Posterior vena cava (tissue), 2 donors: ENCODE measurements around the gene GXYLT2. TPM values are rescaled to one million over a fixed set of nuclear protein-coding genes. Genes with fewer than 3 reads are reported as not detected.

ENCODE experiments used
- DNase-seq: peaks from one replicate; pipeline ENCODE4 v3.0.0-alpha.2; 2020; ENCODE audit warnings: low spot score
- intact Hi-C, 2 donors: fragments of 100-400 bp; cut with DNase I; formaldehyde crosslinking; loops; one replicate each; pipeline versions ENCODE4 v1.14.1 to v1.14.2; 2022 to 2023
- total RNA-seq, 2 donors: library from RNA; stranded (reverse); fragmentation: NEBNext Ultra II Directional; extraction: Animal tissue kit (Norgen Biotek cat#: 25700); gene quantifications; one replicate each; pipeline ENCODE4 v1.2.1, GENCODE V29; 2021
- donor health status: DM: yes; HTN: yes; CAD: no.
- donor health status: DM: yes; HTN: yes; CAD: no.

GXYLT2 gene
- total RNA-seq, 2 donors from 2014 or later, result 13.7 to 28.3 TPM

DNA sequence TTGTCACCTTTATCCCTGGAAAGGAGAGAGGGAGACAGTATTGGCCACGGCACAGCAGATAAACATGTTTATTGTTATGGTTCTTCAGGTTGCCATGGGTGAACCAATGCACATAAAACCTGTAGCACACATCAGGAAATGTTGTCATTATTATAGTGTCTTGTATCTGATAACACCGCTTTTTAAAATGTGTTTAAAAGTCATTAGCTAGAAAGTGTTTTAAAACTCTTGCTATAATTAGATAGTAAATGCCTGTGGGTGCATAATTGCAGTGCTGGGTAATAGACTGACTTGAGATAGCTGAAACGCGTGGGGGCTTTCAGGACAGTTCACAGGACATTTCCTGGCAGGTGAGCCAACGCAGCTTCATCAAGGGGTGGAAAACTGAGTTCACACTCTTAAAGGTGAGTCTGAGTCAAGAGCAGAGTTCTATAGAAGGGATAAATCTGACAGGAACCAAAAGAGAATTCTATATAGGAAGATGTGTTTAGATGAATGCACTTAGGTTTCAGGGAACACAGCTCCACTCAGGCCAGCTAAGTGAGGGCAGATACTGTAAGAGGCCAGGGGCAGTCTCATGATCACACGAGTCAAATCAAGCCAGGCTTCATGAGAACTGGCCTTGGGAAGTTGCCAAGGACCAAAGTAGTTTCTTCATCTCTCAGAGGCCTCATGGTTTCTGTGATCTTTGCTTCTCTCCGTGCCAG is 73.1 kb downstream of the GXYLT2 start:
- intact Hi-C loops, result no loop called here
- no peak for DNase-seq

DNA sequence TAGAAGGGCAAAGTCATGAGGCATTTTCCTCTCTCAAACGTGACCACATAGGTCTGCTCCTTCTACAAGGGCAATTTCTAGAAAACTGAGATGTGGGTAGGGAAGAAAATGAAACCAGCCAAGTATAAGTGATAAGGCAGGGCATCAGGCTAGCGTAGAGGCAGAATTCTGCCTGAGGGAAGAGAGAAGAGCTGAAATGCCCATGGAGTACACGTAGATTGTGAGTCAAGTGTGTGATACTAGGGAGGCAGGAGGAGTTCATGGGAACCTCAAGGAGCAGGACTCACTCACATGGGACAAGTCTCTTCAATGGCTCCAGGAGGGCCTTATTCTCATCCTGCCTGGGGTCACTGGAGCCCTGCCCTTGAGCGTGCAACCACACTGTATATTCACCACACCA is 73.9 kb downstream of the GXYLT2 start:
- DNase-seq, result no peak
- intact Hi-C loops, result no loop called here

DNA sequence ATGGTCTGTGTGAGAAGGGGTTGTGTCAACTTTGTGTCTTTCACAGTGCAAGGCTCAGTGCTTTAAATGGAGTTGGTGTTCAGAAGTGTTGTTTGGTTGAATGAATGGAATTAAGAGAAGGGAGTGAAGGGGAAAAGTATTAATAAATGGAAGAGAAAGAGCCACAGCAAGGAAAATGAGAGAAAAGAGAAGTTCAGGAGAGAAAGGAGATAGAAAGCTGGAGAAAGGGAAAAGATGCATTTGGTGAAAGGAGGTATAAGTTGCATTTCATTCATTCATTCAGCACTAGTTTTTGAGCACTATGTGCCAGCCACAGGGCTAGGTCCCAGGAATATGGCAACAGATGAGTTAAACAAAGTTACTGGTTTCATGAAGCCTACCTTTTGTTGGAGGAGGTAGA is 74.5 kb downstream of the GXYLT2 start:
- no peak for DNase-seq
- intact Hi-C loops, result no loop called here

DNA sequence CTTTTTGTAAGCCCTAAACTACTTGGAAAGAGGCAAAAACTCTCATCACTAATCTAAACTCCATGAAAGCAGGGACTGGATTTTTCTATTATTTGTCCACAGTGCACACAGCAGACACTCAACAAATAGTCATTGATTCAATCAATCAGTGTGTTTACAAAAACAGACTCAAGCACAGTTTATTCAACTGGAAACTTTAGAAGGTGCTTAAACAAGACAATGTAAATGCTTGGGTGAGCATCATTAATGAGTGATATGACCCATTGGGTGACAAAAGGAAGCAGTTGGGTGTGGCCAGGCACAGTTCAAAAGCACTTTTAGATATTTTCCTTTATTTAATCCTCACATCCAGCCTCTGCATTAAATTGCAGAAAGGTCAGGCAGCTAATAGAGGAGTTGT is 76.8 kb downstream of the GXYLT2 start:
- DNase-seq, result no peak
- intact Hi-C loops, result no loop called here

DNA sequence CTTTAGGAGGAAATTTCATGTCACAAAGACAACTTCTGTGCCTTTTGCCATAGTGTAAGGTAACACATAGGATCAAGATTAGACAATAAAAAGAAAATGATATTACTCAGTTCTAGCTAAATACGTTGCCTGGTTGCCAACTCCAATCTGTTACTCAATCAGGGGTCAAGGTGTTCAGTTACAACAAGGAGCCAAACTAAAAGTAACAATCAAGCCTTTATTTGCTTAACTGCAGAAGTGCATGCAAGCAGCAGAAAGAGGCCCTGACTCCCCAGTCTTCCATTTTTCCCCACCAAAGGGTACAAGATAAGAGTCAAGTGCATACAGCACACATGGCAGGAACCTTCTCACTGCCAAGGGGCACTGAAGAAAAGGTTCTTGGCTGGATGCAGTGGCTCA is 80.4 kb downstream of the GXYLT2 start:
- DNase-seq, result no peak

DNA sequence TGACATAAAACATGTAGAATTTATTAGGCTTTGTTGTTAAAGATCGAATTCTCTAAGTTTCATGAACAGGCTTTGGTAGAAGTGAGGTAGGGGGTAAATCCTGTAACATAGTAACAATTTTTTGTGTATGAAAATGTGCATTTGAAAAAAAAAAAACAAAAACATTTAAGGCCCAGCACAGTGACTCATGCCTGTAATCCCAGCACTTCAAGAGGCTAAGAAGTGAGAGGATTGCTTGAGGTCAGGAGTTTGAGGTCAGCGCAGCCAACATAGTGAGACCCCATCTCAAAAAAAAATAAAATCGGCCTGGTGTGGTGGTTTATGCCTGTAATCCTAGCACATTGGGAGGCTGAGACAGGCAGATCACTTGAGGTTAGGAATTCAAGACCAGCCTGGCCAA is 81.9 kb downstream of the GXYLT2 start:
- intact Hi-C loops, result no loop called here

More for the DNA sequence above, 80.4 kb downstream of the GXYLT2 start:
- intact Hi-C loops, result no loop called here

DNA sequence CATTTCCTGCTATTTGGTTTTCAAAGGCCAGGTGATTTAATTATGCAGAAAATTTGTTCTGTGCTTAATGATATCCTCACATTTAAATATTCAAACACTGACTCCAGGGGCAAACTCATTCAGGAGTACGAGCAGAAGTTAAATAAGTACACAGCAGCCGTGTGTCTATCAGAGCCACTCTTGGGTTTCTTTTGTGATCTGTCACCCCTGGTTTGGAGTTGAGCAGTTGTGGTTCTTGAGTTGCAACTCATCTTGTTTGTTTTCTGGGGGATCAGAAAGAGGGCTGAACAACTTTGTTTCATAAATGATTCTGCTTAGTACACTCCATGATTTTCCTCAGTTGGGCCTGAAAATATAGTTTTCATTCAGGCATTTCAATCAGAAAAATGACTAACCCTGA is 83.1 kb downstream of the GXYLT2 start:
- DNase-seq, result no peak
- intact Hi-C loops, result no loop called here

More for the DNA sequence above, 81.9 kb downstream of the GXYLT2 start:
- DNase-seq, result no peak

DNA sequence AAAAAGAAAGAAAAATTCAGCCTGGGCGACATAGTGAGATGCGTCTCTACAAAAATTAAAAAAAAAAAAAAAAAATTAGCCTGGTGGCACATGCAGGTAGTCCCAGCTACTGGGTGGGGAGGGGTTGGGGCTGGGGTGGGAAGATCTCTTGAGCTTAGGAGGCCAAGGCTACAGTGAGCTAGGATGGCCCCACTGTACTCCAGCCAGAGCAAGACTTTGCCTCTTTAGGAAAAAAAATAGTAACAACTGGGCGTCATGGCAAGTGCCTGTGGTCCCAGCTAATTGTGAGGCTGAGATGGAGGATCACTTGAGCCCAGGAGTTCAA is 84.8 kb downstream of the GXYLT2 start:
- no peak for DNase-seq
- intact Hi-C loops, result no loop called here

DNA sequence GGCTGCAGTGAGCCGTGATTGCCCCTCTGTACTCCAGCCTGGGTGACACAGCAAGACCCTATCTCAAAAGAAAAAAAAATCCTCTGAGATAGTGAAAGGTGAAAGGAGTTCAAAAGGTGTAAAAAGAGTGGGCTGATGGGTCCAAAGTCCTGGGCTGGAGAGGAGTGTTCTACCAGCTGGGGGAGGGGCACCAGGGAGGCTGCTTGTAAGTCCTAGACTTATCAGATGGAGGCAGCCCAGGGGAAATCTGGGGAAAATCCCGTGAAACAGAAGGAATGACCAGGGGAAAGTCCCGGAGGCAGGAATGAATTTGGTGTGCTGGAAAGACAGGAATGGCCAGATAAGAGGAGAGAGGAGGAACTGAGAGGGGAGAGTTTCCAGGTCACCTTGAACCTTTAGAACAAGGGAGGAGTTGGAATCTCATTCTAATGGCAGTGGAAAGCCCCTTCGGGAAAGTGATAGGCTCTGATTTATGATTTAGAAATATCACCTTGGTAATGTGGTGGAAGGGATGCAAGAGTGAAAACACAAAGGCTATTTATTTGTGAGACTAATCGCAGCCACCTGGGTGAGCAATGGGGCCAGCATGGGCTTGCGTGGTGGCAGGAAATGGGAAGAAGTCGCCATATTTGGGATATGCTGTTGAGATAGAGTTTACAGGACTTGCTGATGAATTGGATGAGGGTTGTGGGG is 85.3 kb downstream of the GXYLT2 start:
- no peak for DNase-seq
- intact Hi-C loops, result no loop called here

DNA sequence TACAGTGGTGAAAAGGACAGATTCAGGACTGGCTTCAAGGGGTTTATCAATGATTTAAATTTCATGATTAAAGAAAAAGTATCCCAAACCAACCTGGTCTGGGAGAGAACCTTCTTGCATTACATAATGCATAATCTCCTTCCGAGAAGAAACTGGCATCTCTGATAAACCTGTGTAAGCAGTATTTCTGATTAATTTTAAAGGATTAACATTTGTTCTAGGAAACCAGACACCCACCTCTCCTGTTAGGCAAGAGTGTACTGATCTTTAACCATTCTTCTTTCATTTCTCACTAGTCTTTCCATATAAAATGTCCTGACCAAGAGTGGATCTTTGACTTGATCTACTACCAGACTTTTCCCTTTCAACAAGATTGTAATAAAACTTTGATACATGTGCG is 85.9 kb downstream of the GXYLT2 start:
- intact Hi-C loops, result no loop called here
- no peak for DNase-seq

DNA sequence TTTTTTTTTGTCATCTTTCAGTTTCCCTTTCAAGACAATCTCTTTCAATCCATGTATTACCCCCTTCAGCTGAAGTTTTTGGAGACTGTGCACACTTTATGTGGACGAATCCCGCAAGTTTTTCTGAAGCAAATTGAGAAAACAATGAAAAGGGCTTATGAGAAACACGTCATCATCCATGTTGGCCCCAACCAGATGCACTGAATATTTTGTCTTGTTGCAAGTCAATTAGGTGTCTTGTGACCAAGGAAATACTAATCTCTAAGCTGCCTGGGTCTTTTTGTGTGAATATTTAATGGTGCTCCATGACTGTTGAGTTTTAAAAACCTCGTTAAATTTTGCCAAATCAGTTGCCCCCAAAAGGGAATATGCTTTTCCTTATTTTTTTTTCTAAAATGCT is 87.1 kb downstream of the GXYLT2 start:
- intact Hi-C loops, result no loop called here
- no peak for DNase-seq

DNA sequence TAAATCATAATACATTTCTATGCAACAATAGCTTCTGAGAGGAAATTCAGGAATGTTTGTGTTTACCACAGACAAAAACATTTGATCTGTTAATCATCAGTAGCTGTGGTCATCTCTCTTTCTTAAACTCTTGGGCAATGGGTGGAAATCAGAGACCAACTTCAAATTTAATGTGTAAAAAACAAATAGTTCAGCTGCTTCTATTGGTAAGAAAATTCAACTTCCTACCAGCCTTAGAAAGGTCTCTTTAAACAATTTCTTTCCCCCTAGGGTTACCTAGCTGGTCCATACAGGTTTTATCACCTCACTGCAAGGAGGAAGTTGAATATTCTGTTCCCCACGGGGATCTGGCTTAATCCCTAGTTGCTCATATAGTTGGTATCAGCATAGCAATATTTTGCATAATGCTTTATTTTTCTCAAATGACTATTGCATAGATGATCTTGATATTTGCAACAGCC is 88.5 kb downstream of the GXYLT2 start:
- intact Hi-C loops, result no loop called here
- DNase-seq, result no peak

DNA sequence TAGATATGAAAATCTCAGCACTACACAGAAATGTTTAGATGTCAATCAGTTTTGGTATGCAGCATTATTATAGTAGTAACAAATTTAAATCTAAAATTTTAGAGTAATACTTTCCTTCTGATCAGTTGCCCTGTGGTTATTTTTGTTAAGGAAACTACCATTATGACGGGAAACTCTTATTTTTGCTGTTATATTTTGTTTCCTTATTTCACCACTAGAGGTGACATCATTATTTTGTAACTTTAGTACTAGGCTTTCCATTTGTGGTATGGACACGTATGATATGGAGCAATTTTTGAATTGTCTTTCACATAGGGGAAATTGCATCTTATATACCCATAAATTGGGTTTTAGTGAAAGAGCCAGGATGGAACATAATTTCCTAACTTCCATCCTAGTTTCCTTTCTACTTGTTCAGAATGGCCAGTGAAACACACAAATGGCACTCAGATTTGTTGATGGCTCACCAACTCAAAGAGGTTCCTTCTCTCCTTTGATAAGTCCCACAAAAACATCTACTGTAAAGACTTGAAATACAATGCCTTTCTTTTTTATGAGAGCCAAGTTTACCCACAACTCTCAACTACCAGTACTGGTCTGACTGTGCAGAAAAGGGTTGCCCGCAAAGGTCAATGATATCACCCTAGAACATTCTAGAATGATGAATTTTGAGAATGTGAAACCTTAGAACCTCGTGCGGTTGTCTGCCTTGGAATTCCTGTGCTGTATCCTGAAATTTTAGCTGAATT is 89.4 kb downstream of the GXYLT2 start:
- intact Hi-C loops, result no loop called here
- DNase-seq, result no peak

DNA sequence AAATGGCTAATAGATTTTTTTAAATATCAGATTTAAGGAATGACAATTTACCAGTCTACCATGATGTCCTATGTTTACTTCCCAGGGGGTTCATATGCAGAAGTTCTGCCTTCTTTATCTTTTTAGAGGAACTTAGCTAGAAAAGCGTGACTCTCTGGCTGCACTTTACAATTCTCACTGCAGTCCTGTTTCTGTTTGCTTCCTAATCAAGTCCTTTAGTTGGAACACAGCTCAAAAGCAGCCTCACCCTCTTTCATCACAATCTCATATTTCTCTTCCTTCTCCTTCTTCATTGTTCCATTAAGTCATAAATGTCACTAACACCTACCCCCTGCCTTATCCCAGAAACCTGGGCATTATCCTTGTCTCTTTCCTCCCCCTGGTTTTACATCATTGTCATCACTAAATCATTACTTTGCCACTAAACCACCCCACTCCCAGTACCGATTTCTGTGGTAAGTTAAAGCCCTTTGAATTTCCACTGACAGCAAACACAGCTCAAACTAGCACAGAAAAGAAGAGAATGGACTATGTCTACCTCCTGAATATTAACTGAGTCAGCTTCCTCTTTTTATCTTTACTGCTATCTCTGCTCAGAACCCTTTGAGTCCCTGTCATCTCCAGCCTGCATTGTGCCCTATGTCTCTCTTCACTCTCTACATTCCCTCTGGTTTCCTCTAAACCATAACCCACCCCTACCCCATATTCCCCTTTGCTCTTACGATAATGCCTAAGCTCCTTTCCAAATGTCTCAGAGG is 94.9 kb downstream of the GXYLT2 start:
- DNase-seq, result no peak
- intact Hi-C loops, result no loop called here

DNA sequence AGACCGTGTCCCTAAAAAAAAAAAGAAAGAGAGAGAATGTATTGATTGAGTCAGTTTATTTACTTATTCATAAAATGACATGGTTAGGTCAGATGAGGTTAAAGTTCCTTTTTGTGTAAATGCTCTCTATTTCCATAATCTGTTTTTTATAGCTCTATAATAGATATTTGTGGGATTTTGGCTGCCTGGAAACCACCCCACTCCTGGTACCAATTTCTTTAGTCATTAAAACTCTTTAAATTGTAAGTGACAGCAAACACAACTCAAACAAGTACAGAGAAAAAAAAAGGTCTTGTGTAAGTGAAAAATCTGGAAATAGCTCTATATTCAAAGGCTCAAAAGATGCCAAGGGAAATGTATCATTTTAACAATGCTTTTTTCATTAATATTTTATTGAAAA is 97.7 kb downstream of the GXYLT2 start:
- intact Hi-C loops, result no loop called here
- no peak for DNase-seq

DNA sequence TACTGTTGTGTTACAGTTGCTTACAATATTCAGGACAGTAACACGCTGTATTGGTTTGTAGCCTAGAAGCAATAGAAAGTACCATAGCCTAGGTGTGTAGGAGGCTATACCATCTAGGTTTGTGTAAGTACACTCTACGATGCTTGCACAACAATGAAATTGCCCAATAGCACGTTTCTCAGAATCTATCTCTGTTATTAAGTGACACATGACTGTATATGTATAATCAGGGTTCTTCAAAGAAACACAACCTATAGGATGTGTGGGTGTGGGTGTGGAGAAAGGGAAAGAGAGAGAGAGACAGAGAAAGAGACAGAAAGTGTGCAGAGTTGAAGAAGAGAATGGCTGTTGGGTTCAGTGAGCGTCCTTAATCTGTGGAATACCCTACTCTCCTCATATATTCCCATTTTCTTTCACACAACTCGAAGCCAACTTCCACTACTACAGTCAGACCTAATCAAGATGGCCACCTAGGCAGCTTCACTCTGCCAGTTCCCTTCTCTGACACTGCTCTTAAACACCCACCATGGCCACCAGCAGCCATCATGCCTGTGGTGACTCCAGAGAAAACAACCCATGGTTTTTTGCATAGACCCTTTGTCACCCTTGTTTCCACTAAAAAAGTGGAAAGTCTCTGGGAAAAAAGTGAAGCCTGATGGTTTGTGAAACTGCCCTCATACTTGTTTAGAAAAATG is 103.0 kb downstream of the GXYLT2 start:
- intact Hi-C loops, result no loop called here
- DNase-seq, result no peak

DNA sequence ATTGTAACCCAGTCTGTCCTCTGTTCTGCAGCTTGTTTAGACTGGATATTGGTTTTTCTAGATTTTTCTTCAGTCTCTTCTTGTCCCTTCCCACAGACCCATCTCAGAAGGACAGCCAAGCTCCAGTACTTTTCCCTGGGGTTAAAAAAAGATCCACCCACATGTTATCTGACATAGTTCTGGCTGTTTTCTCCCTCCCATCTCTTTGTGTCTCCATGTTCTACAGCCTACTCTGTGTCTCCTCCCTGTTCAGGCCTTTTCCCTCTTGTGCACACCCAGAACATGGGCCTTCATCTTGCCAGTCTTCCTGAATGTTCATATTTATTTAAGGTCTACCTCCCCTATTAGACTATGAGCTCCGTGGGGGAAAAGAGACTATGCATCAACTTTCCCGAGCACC is 103.7 kb downstream of the GXYLT2 start:
- intact Hi-C loops, result no loop called here
- no peak for DNase-seq

DNA sequence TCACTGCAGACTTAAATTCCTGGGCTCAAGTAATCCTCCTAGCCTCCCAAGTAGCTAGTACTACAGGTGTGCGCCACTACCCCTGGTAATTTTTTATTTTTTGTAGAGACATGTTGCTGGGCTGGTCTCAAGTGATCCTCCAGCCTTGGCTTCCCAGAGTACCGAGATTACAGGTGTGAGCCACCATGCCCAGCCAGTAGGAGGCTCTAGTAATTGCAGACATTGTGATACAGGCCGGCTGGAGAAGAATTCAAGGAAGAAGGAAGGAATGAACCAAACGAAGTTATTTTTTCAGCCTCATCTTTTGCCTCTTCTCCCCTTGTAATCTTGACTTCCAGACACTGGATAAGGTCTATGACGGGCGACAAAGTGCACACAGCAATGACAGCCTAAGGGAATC is 105.5 kb downstream of the GXYLT2 start:
- intact Hi-C loops, result no loop called here
- DNase-seq, result no peak

DNA sequence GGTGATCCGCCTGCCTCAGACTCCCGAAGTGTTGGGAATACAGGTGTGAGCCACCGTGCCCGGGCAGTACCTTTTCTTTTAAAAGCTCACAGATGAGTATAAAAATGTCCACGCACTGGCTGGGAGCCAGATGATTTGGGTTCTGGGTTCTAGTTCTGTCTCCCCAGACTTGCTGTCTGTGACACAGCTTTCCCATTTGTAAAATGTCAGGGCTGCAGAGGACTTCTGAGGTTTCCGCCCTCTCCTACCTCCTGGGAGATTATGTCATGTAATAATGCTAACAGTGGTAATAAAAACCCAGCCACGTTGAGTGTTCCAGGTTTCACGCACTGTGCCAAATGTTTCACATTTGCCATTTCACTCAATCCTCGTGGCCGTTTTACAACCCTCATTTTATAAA is 107.5 kb downstream of the GXYLT2 start:
- intact Hi-C loops, result no loop called here
- DNase-seq, result no peak
